Uterus (tissue), 4 donors: Measurements from ENCODE around the gene DKKL1. TPM values are rescaled to one million over a fixed set of nuclear protein-coding genes. Genes with fewer than 3 reads are reported as not detected.

Experiments used
- DNase-seq, 2 donors: peaks; one replicate each; pipeline ENCODE4 v3.0.0-alpha.2; 2019 to 2020
- H3K27ac ChIP-seq, 2 donors: fragments of 200-600 bp; sonication (generic); 1 replicate in 1 of 2; 2 replicates in 1 of 2; pipeline ENCODE4 v1.5.1; 2016 to 2018
- H3K27me3 ChIP-seq, 2 donors: fragments of 200-600 bp; sonication (generic); one replicate each; pipeline ENCODE4 v1.5.1; 2018 to 2019; ENCODE audit warnings: control low read depth in 1 of 2
- H3K36me3 ChIP-seq, 2 donors: fragments of 200-600 bp; sonication (generic); one replicate each; pipeline ENCODE4 v1.5.1; 2019; ENCODE audit warnings: control low read depth in 1 of 2
- H3K4me1 ChIP-seq, 2 donors: fragments of 200-600 bp; sonication (generic); one replicate each; pipeline ENCODE4 v1.5.1; 2018 to 2019; ENCODE audit warnings: control low read depth in 1 of 2
- H3K4me3 ChIP-seq, 2 donors: fragments of 200-600 bp; sonication (generic); 1 replicate in 1 of 2; 2 replicates in 1 of 2; pipeline ENCODE4 v1.5.1; 2018 to 2019; ENCODE audit warnings: mild to moderate bottlenecking in 1 of 2
- H3K9me3 ChIP-seq, 2 donors: fragments of 200-600 bp; sonication (generic); one replicate each; pipeline ENCODE4 v1.5.1; 2019; ENCODE audit warnings: control low read depth in 1 of 2
- CTCF ChIP-seq, 4 experiments: fragments of 200-600 bp in 2 of 4; fragments of 450-650 bp in 2 of 4; sonication (generic) in 2 of 4; IDR thresholded peaks; one replicate each; pipeline ENCODE4 v1.5.1; 2016 to 2019; ENCODE audit warnings: antibody characterized with exemption in 4 of 4, mild to moderate bottlenecking in 2 of 4, moderate library complexity in 1 of 4
- POLR2A ChIP-seq, 2 donors: fragments of 450-650 bp; IDR thresholded peaks; one replicate each; pipeline ENCODE4 v1.6.1; 2016; ENCODE audit warnings: antibody characterized with exemption in 2 of 2, mild to moderate bottlenecking in 1 of 2, moderate library complexity in 1 of 2
- intact Hi-C: fragments of 100-400 bp; cut with DNase I; formaldehyde crosslinking; loops from one replicate; pipeline ENCODE4 v1.15.1; 2023; ENCODE audit warnings: low total_unique reads
- total RNA-seq, 4 donors: library from RNA; depleted of rRNA in 3 of 4; stranded (reverse); fragments of >200 nt in 3 of 4; gene quantifications; one replicate each; pipeline versions ENCODE4 v1.1.0 to v1.2.4, GENCODE V29; 2014 to 2023
- donor health status: DM: yes; HTN: yes; CAD: no.

The DKKL1 gene
- total RNA-seq, 4 donors from 2014 or later, result 1.3 TPM; not detected in 3

- no peak for TF ChIP-seq POLR2A (IDR thresholded peaks at IDR 0.05)
- no peak for TF ChIP-seq CTCF (IDR thresholded peaks at IDR 0.05)
- no peaks in the 10 kb centered on the region for H3K27me3 ChIP-seq
- intact Hi-C loops, result no loop called here
- DNase-seq, result no peak
- H3K4me1 ChIP-seq, result no peaks in the 10 kb centered on the region
- H3K36me3 ChIP-seq, result no peaks in the 10 kb centered on the region
- H3K4me3 ChIP-seq, result no peak overlapping the region
- no peak overlapping the region for H3K27ac ChIP-seq
- no peaks in the 10 kb centered on the region for H3K9me3 ChIP-seq
Observed at GRCh38 chr19:49389406-49389805, 25.7 kb downstream of the DKKL1 start.

- H3K9me3 ChIP-seq, result no peaks in the 10 kb centered on the region
- no peaks in the 10 kb centered on the region for H3K27me3 ChIP-seq
- TF ChIP-seq POLR2A (IDR thresholded peaks at IDR 0.05), result no peak
- no peak for TF ChIP-seq CTCF (IDR thresholded peaks at IDR 0.05)
- no peak overlapping the region for H3K27ac ChIP-seq
- H3K4me1 ChIP-seq, result no peaks in the 10 kb centered on the region
- DNase-seq, result no peak
- no peaks in the 10 kb centered on the region for H3K36me3 ChIP-seq
- intact Hi-C loops, result no loop called here
- no peak overlapping the region for H3K4me3 ChIP-seq
Observed at GRCh38 chr19:49390131-49390928, 26.7 kb downstream of the DKKL1 start.

- Histone ChIP-seq H3K27me3 (no peaks in the 10 kb centered on the region), H3K4me1 (no peaks in the 10 kb centered on the region), H3K9me3 (no peaks in the 10 kb centered on the region), H3K36me3 (no peaks in the 10 kb centered on the region), H3K4me3 (no peak overlapping the region), H3K27ac (no peak overlapping the region)
- TF ChIP-seq POLR2A (IDR thresholded peaks at IDR 0.05) (no peak), CTCF (IDR thresholded peaks at IDR 0.05) (no peak)
- intact Hi-C loops, result no loop called here
- DNase-seq, result no peak
Observed at GRCh38 chr19:49390929-49391359, 27.3 kb downstream of the DKKL1 start.

- Histone ChIP-seq H3K4me3 (no peak overlapping the region), H3K9me3 (no peaks in the 10 kb centered on the region), H3K4me1 (no peaks in the 10 kb centered on the region), H3K27me3 (no peaks in the 10 kb centered on the region), H3K36me3 (no peaks in the 10 kb centered on the region), H3K27ac (no peak overlapping the region)
- no peak for TF ChIP-seq POLR2A (IDR thresholded peaks at IDR 0.05)
- peak; percentile 60 to 86 (median 77) for TF ChIP-seq CTCF (IDR thresholded peaks at IDR 0.05)
- intact Hi-C loops, result no loop called here
- DNase-seq, result peak; percentile 64 to 75
Observed at GRCh38 chr19:49391581-49392399, 28.1 kb downstream of the DKKL1 start.

- DNase-seq, result no peak
- no peak overlapping the region for H3K27ac ChIP-seq
- no peaks in the 10 kb centered on the region for H3K36me3 ChIP-seq
- intact Hi-C loops, result no loop called here
- no peak overlapping the region for H3K4me3 ChIP-seq
- no peaks in the 10 kb centered on the region for H3K4me1 ChIP-seq
- no peak for TF ChIP-seq POLR2A (IDR thresholded peaks at IDR 0.05)
- no peak for TF ChIP-seq CTCF (IDR thresholded peaks at IDR 0.05)
- H3K27me3 ChIP-seq, result no peaks in the 10 kb centered on the region
- H3K9me3 ChIP-seq, result no peaks in the 10 kb centered on the region
Observed at GRCh38 chr19:49393881-49394280, 30.2 kb downstream of the DKKL1 start.
